T-helper 2 cell treated with Interferon-gamma antibody and Interleukin-4, amounts not matched to agents 5 μg/mL and 100 μg/mL, for 36 hours (primary cell): Measurements from ENCODE around the gene CBR3.

Experiments
- DNase-seq: peaks from one replicate; pipeline ENCODE4 v3.0.0; 2021; ENCODE audit warnings: low spot score
- H3K27ac Mint-ChIP-seq: one replicate; pipeline ENCODE4 v1.8.0; 2021; ENCODE audit warnings: mild to moderate bottlenecking, mixed read lengths
- H3K27me3 Mint-ChIP-seq: one replicate; pipeline ENCODE4 v1.8.0; 2021; ENCODE audit warnings: low read depth, mixed read lengths
- H3K36me3 Mint-ChIP-seq: one replicate; pipeline ENCODE4 v1.8.0; 2021; ENCODE audit warnings: low read depth, mixed read lengths
- H3K4me1 Mint-ChIP-seq: one replicate; pipeline ENCODE4 v1.8.0; 2021; ENCODE audit warnings: low read depth, mixed read lengths
- H3K4me3 Mint-ChIP-seq: one replicate; pipeline ENCODE4 v1.8.0; 2022; ENCODE audit warnings: mild to moderate bottlenecking, moderate library complexity, mixed read lengths
- H3K9me3 Mint-ChIP-seq: one replicate; pipeline ENCODE4 v1.8.0; 2021; ENCODE audit warnings: mixed read lengths

Gene CBR3

DNA sequence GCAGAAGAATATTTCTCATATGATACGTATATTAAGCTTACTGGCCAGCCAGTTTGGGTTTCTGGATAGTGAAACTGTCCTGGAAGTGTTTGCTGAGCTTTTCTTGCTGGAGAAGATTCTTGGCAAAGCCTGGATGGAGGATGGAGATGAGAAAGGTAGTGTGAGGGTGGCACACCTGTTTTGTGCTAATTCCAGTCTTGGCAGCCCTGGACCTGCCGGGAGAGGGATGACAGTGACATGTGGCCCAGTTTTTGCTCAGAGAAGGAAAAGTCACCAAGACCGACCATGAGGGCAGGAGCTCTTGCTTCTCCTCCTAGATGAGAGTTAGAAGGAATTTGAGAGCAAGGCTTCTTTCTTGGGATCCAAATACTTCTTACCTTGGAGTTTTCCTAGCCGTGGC lies 55.9 kb downstream of the CBR3 start:
- H3K27ac Mint-ChIP-seq: no peak overlapping the region
- H3K27me3 Mint-ChIP-seq: no peaks in the 10 kb centered on the region
- H3K9me3 Mint-ChIP-seq: no peaks in the 10 kb centered on the region
- H3K4me3 Mint-ChIP-seq: no peak overlapping the region
- H3K4me1 Mint-ChIP-seq: peaks cover 8% of the 10 kb centered on the region
- DNase-seq: no peak
- H3K36me3 Mint-ChIP-seq: peaks cover 3% of the 10 kb centered on the region

- no peak overlapping the region for H3K27ac Mint-ChIP-seq
- DNase-seq: no peak
- peaks cover 2% of the 10 kb centered on the region for H3K36me3 Mint-ChIP-seq
- H3K4me3 Mint-ChIP-seq: no peak overlapping the region
- H3K27me3 Mint-ChIP-seq: no peaks in the 10 kb centered on the region
- H3K9me3 Mint-ChIP-seq: no peaks in the 10 kb centered on the region
- H3K4me1 Mint-ChIP-seq: peaks cover 8% of the 10 kb centered on the region
Measured at GRCh38 chr21:36193200-36193599, 58.3 kb downstream of the CBR3 start.

GRCh38 chr21:36194024-36194423 lies 59.1 kb downstream of the CBR3 start:
- Mint-ChIP-seq H3K9me3 (no peaks in the 10 kb centered on the region), H3K36me3 (no peaks in the 10 kb centered on the region), H3K27ac (no peak overlapping the region), H3K27me3 (no peaks in the 10 kb centered on the region), H3K4me3 (no peak overlapping the region), H3K4me1 (no peaks in the 10 kb centered on the region)
- no peak for DNase-seq

- Mint-ChIP-seq H3K27me3 (no peaks in the 10 kb centered on the region), H3K4me3 (no peak overlapping the region), H3K36me3 (peaks cover 6% of the 10 kb centered on the region), H3K27ac (no peak overlapping the region), H3K9me3 (no peaks in the 10 kb centered on the region), H3K4me1 (no peaks in the 10 kb centered on the region)
- no peak for DNase-seq
Measured at GRCh38 chr21:36195613-36196012, 60.7 kb downstream of the CBR3 start.
